Measurements from ENCODE around the gene SLC19A2. TPM values are rescaled to one million over a fixed set of nuclear protein-coding genes. Genes with fewer than 3 reads are reported as not detected.
A peak's percentile ranks its signal among the peaks of the same experiment; 100 is the strongest.

Gene SLC19A2
- total RNA-seq, 2 donors from 2014 or later: 10.6 to 18.7 TPM

DNA sequence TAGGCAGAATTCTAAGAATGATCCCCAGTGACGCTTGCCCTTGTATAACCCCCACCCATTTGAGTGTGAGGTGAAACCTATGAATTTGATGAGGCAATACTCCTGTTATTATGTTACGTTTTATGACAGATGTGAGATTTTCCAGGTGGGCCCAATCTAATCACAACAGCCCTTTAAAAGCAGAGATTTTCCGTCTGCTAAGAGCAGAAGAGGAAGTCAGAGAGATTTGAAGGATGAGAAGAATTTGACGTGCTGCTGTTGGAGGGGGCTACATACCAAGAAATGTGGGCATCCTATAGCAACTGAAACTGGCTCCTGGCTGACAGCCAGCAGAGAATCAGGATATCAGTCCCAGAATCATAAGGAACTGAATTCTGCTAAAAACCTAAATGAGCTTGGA, 2.4 kb upstream of the SLC19A2 start:
- Histone ChIP-seq H3K36me3 (no peaks in the 10 kb centered on the region), H3K27ac (no peak overlapping the region), H3K4me1 (replicated peaks) (no peaks in the 10 kb centered on the region), H3K4me3 (no peak overlapping the region), H3K27me3 (replicated peaks; ENCODE audit: insufficient read depth) (no peaks in the 10 kb centered on the region), H3K9me3 (no peaks in the 10 kb centered on the region)
- no peak for DNase-seq (ENCODE audit: low spot score)
- intact Hi-C loops (cut with DNase I): loop anchor here (5.0 kb wide), 1 partner anchor 381 kb away; the partner anchor contains the start of gene ATP1B1
- 88% methylated on average over 4 of the region's 4 CpGs for WGBS
- TF ChIP-seq POLR2AphosphoS5 (IDR thresholded peaks at IDR 0.05): no peak
- TF ChIP-seq CTCF (IDR thresholded peaks at IDR 0.05): no peak
- no peak for TF ChIP-seq POLR2A (IDR thresholded peaks at IDR 0.05)

DNA sequence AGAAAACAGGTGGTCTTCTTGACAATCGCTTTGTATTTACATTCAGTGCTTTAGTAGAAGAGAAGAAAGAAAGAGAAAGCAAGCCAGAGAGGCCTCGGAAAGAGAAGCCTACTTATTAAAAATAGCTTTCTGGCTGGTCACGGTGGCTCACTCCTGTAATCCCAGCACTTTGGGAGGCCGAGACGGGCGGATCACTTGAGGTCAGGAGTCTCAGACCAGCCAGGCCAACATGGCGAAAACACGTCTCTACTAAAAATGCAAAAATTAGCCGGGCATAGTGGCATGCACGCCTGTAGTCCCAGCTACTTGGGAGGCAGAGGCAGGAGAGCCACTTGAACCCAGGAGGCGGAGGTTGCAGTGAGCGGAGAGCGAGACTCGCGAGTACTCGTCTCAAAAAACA, 1.8 kb upstream of the SLC19A2 start:
- intact Hi-C loops (cut with DNase I): loop anchor here (2.0 to 5.0 kb wide), 2 partner anchors 23 to 380 kb away; partner anchors contain the start of gene ATP1B1
- TF ChIP-seq POLR2AphosphoS5 (IDR thresholded peaks at IDR 0.05) (no peak), CTCF (IDR thresholded peaks at IDR 0.05) (no peak), POLR2A (IDR thresholded peaks at IDR 0.05) (no peak)
- Histone ChIP-seq H3K9me3 (no peaks in the 10 kb centered on the region), H3K27ac (no peak overlapping the region), H3K36me3 (no peaks in the 10 kb centered on the region), H3K27me3 (replicated peaks; ENCODE audit: insufficient read depth) (no peaks in the 10 kb centered on the region), H3K4me3 (no peak overlapping the region), H3K4me1 (replicated peaks) (no peaks in the 10 kb centered on the region)
- 86% methylated on average over 16 of the region's 16 CpGs for WGBS
- no peak for DNase-seq (ENCODE audit: low spot score)

GRCh38 chr1:169487133-169487532, 1.4 kb upstream of the SLC19A2 start:
- Histone ChIP-seq H3K4me1 (replicated peaks) (no peaks in the 10 kb centered on the region), H3K4me3 (no peak overlapping the region), H3K9me3 (no peaks in the 10 kb centered on the region), H3K36me3 (no peaks in the 10 kb centered on the region), H3K27me3 (replicated peaks; ENCODE audit: insufficient read depth) (no peaks in the 10 kb centered on the region), H3K27ac (peak overlapping the region; percentile 95 to 96)
- intact Hi-C loops (cut with DNase I): loop anchor here (2.0 to 5.0 kb wide), 2 partner anchors 24 to 380 kb away; partner anchors contain the start of gene ATP1B1
- TF ChIP-seq POLR2A (IDR thresholded peaks at IDR 0.05): no peak
- TF ChIP-seq CTCF (IDR thresholded peaks at IDR 0.05): no peak
- no peak for TF ChIP-seq POLR2AphosphoS5 (IDR thresholded peaks at IDR 0.05)
- DNase-seq (ENCODE audit: low spot score): no peak
- 76% methylated on average over 5 of the region's 5 CpGs for WGBS

- peak overlapping the region; percentile 95 to 96 for H3K27ac ChIP-seq
- no peak for DNase-seq (ENCODE audit: low spot score)
- intact Hi-C loops (cut with DNase I): loop anchor here (2.0 to 5.0 kb wide), 2 partner anchors 24 to 379 kb away; partner anchors contain the start of gene ATP1B1
- H3K4me1 ChIP-seq (replicated peaks): no peaks in the 10 kb centered on the region
- no peaks in the 10 kb centered on the region for H3K27me3 ChIP-seq (replicated peaks; ENCODE audit: insufficient read depth)
- H3K36me3 ChIP-seq: no peaks in the 10 kb centered on the region
- H3K4me3 ChIP-seq: peak overlapping the region; percentile 61 to 72
- no peaks in the 10 kb centered on the region for H3K9me3 ChIP-seq
- TF ChIP-seq POLR2AphosphoS5 (IDR thresholded peaks at IDR 0.05): no peak
- no peak for TF ChIP-seq CTCF (IDR thresholded peaks at IDR 0.05)
- no peak for TF ChIP-seq POLR2A (IDR thresholded peaks at IDR 0.05)
- WGBS: under 1% methylated on average over 14 of the region's 14 CpGs
Observed at GRCh38 chr1:169486281-169487051, 722 bp upstream of the SLC19A2 start.

Measured in prostate gland (tissue), 2 donors.